Peyer's patch (tissue), 4 donors: Measurements from ENCODE around the gene TEKTIP1.

ENCODE experiments used
- CTCF ChIP-seq, 6 experiments: fragments of 450-650 bp in 4 of 6; fragments of 200-600 bp in 2 of 6; sonication (generic) in 1 of 6; IDR thresholded peaks; one replicate each; pipeline ENCODE4 v1.5.1; 2017 to 2019; ENCODE audit warnings: antibody characterized with exemption in 6 of 6, mild to moderate bottlenecking in 3 of 6, moderate library complexity in 1 of 6
- POLR2A ChIP-seq, 2 donors: fragments of 450-650 bp; IDR thresholded peaks; one replicate each; pipeline ENCODE4 v1.5.1; 2017; ENCODE audit warnings: antibody characterized with exemption in 2 of 2, mild to moderate bottlenecking in 2 of 2, moderate library complexity in 2 of 2

GRCh38 chr19:3521104-3521445, 17.9 kb upstream of the TEKTIP1 start:
- TF ChIP-seq POLR2A (IDR thresholded peaks at IDR 0.05) (no peak), CTCF (IDR thresholded peaks at IDR 0.05) (no peak)
